ENCODE data around the gene IL18. TPM values are rescaled to one million over a fixed set of nuclear protein-coding genes. Genes with fewer than 3 reads are reported as not detected.

The IL18 gene
- total RNA-seq, 1 donor from 2014 or later: not detected

GRCh38 chr11:112156956-112157766 is 6.7 kb downstream of the IL18 start:
- Mint-ChIP-seq H3K27ac (ENCODE audit: unreplicated experiment) (no peak overlapping the region), H3K36me3 (ENCODE audit: unreplicated experiment) (no peaks in the 10 kb centered on the region)

GRCh38 chr11:112156153-112156955 is 7.5 kb downstream of the IL18 start:
- H3K4me3 Mint-ChIP-seq (ENCODE audit: unreplicated experiment): no peak overlapping the region
- no peak for TF ChIP-seq CTCF (IDR thresholded peaks at IDR 0.05; ENCODE audit: partially characterized antibody, unreplicated experiment)
- H3K27ac Mint-ChIP-seq (ENCODE audit: unreplicated experiment): no peak overlapping the region
- H3K9me3 Mint-ChIP-seq (ENCODE audit: unreplicated experiment): no peaks in the 10 kb centered on the region
- DNase-seq: no peak
- H3K36me3 Mint-ChIP-seq (ENCODE audit: unreplicated experiment): no peaks in the 10 kb centered on the region
- H3K4me1 Mint-ChIP-seq (ENCODE audit: low read depth, unreplicated experiment): no peaks in the 10 kb centered on the region
- H3K27me3 Mint-ChIP-seq (ENCODE audit: unreplicated experiment): peaks cover 3% of the 10 kb centered on the region

More at GRCh38 chr11:112156956-112157766, 6.7 kb downstream of the IL18 start:
- Mint-ChIP-seq H3K27me3 (ENCODE audit: unreplicated experiment) (peaks cover 3% of the 10 kb centered on the region), H3K9me3 (ENCODE audit: unreplicated experiment) (no peaks in the 10 kb centered on the region), H3K4me1 (ENCODE audit: low read depth, unreplicated experiment) (no peaks in the 10 kb centered on the region), H3K4me3 (ENCODE audit: unreplicated experiment) (no peak overlapping the region)
- TF ChIP-seq CTCF (IDR thresholded peaks at IDR 0.05; ENCODE audit: partially characterized antibody, unreplicated experiment): no peak
- DNase-seq: no peak

GRCh38 chr11:112150517-112150916 is 13.4 kb downstream of the IL18 start:
- no peaks in the 10 kb centered on the region for H3K4me1 Mint-ChIP-seq (ENCODE audit: low read depth, unreplicated experiment)
- H3K36me3 Mint-ChIP-seq (ENCODE audit: unreplicated experiment): no peaks in the 10 kb centered on the region
- DNase-seq: no peak
- H3K27ac Mint-ChIP-seq (ENCODE audit: unreplicated experiment): no peak overlapping the region
- no peak overlapping the region for H3K4me3 Mint-ChIP-seq (ENCODE audit: unreplicated experiment)
- H3K9me3 Mint-ChIP-seq (ENCODE audit: unreplicated experiment): no peaks in the 10 kb centered on the region
- no peak for TF ChIP-seq CTCF (IDR thresholded peaks at IDR 0.05; ENCODE audit: partially characterized antibody, unreplicated experiment)
- H3K27me3 Mint-ChIP-seq (ENCODE audit: unreplicated experiment): no peaks in the 10 kb centered on the region

- no peak for DNase-seq
- no peaks in the 10 kb centered on the region for H3K27me3 Mint-ChIP-seq (ENCODE audit: unreplicated experiment)
- H3K4me1 Mint-ChIP-seq (ENCODE audit: low read depth, unreplicated experiment): no peaks in the 10 kb centered on the region
- H3K27ac Mint-ChIP-seq (ENCODE audit: unreplicated experiment): no peak overlapping the region
- no peaks in the 10 kb centered on the region for H3K36me3 Mint-ChIP-seq (ENCODE audit: unreplicated experiment)
- TF ChIP-seq CTCF (IDR thresholded peaks at IDR 0.05; ENCODE audit: partially characterized antibody, unreplicated experiment): no peak
- H3K9me3 Mint-ChIP-seq (ENCODE audit: unreplicated experiment): no peaks in the 10 kb centered on the region
- H3K4me3 Mint-ChIP-seq (ENCODE audit: unreplicated experiment): no peak overlapping the region
These were observed 20.3 kb downstream of the IL18 start for GRCh38 chr11:112143597-112143996.

GRCh38 chr11:112134473-112134872 is 29.4 kb downstream of the IL18 start:
- H3K27me3 Mint-ChIP-seq (ENCODE audit: unreplicated experiment): no peaks in the 10 kb centered on the region
- no peaks in the 10 kb centered on the region for H3K4me1 Mint-ChIP-seq (ENCODE audit: low read depth, unreplicated experiment)
- no peak for DNase-seq
- H3K9me3 Mint-ChIP-seq (ENCODE audit: unreplicated experiment): no peaks in the 10 kb centered on the region
- no peak overlapping the region for H3K27ac Mint-ChIP-seq (ENCODE audit: unreplicated experiment)
- no peak for TF ChIP-seq CTCF (IDR thresholded peaks at IDR 0.05; ENCODE audit: partially characterized antibody, unreplicated experiment)
- no peaks in the 10 kb centered on the region for H3K36me3 Mint-ChIP-seq (ENCODE audit: unreplicated experiment)
- H3K4me3 Mint-ChIP-seq (ENCODE audit: unreplicated experiment): no peak overlapping the region
